PC-9 (cell line): ENCODE measurements around the gene SIAH2. TPM values are rescaled to one million over a fixed set of nuclear protein-coding genes. Genes with fewer than 3 reads are reported as not detected.

ENCODE experiments used
- BruUV-seq: library from RNA; stranded (reverse); fragments of 400-500 nt; replicated peaks from 2 replicates; lab custom pipeline; 2021; lab: Mats Ljungman, UMichigan
- CTCF ChIA-PET: fragments of 300-600 bp; sonication (Branson Sonifier 250); formaldehyde crosslinking; loops from one replicate; lab custom pipeline; 2022; ENCODE audit warnings: antibody characterized with exemption; lab: Charles Lee
- POLR2A ChIA-PET: fragments of 300-600 bp; sonication (Branson Sonifier 250); formaldehyde crosslinking; loops from one replicate; lab custom pipeline; 2022; ENCODE audit warnings: antibody characterized with exemption; ENCODE audit not compliant: unreplicated experiment; lab: Charles Lee
- DNase-seq, 2 experiments: peaks; one replicate each; pipeline versions ENCODE4 v3.0.0 to v3.0.0-alpha.2; 2015 to 2022; ENCODE audit warnings: mixed read lengths in 1 of 2
- H2AFZ ChIP-seq: fragments of 200-600 bp; sonication (generic); 2 replicates; pipeline ENCODE4 v1.8.1; 2017; ENCODE audit warnings: antibody characterized with exemption
- H3F3A ChIP-seq: fragments of 200-600 bp; sonication (generic); 2 replicates; pipeline ENCODE4 v1.8.1; 2017; ENCODE audit warnings: antibody characterized with exemption, mild to moderate bottlenecking, low read depth; ENCODE audit not compliant: insufficient read depth
- H3K27ac ChIP-seq: fragments of 200-600 bp; sonication (generic); 2 replicates; pipeline ENCODE4 v1.6.1; 2016; ENCODE audit warnings: mixed run types
- H3K27me3 ChIP-seq: fragments of 200-600 bp; sonication (generic); 2 replicates; pipeline ENCODE4 v1.6.1; 2016; ENCODE audit warnings: low read depth, mixed run types; ENCODE audit not compliant: insufficient read depth
- H3K36me3 ChIP-seq: fragments of 200-600 bp; sonication (generic); 2 replicates; pipeline ENCODE4 v1.6.1; 2016; ENCODE audit warnings: low read depth, mixed run types
- H3K4me1 ChIP-seq: fragments of 200-600 bp; sonication (generic); replicated peaks from 2 replicates; pipeline ENCODE4 v1.6.1; 2016; ENCODE audit warnings: mixed run types; ENCODE audit not compliant: insufficient read depth
- H3K4me2 ChIP-seq: fragments of 200-600 bp; sonication (generic); 2 replicates; pipeline ENCODE4 v1.6.1; 2017; ENCODE audit warnings: mixed run types
- H3K4me3 ChIP-seq: fragments of 200-600 bp; sonication (generic); 2 replicates; pipeline ENCODE4 v1.6.1; 2016; ENCODE audit warnings: mixed run types
- H3K79me2 ChIP-seq: fragments of 200-600 bp; sonication (generic); 2 replicates; pipeline ENCODE4 v1.6.1; 2017; ENCODE audit warnings: low read depth, mixed run types
- H3K9me2 ChIP-seq: fragments of 200-600 bp; sonication (generic); 2 replicates; pipeline ENCODE4 v1.8.1; 2017; ENCODE audit warnings: mild to moderate bottlenecking; ENCODE audit not compliant: insufficient read depth
- H3K9me3 ChIP-seq: fragments of 200-600 bp; sonication (generic); 2 replicates; pipeline ENCODE4 v1.8.1; 2016; ENCODE audit warnings: low read depth; ENCODE audit not compliant: insufficient read depth
- H4K20me1 ChIP-seq: fragments of 200-600 bp; sonication (generic); 2 replicates; pipeline ENCODE4 v1.8.1; 2017; ENCODE audit not compliant: insufficient read depth
- EZH2 ChIP-seq: fragments of 200-600 bp; sonication (generic); IDR thresholded peaks from 2 replicates; pipeline ENCODE4 v1.8.0; 2017; ENCODE audit warnings: antibody characterized with exemption, low read depth
- intact Hi-C: fragments of 100-400 bp; cut with micrococcal nuclease; formaldehyde crosslinking; loops from one replicate; pipeline ENCODE4 v1.10.0; 2022; ENCODE audit not compliant: unreplicated experiment
- total RNA-seq: library from RNA; stranded (reverse); gene quantifications from 2 replicates; pipeline ENCODE4 v1.2.3, GENCODE V29; 2021
- TF ChIP-seq, protein P1 (sequence below): fragments of 200-600 bp; sonication (generic); conservative IDR thresholded peaks from 2 replicates; pipeline ENCODE4 v1.6.1; 2017; ENCODE audit warnings: mixed run types, antibody characterized with exemption, mild to moderate bottlenecking, moderate library complexity

The SIAH2 gene
- total RNA-seq, 1 experiment from 2014 or later, result 20.3 TPM

DNA sequence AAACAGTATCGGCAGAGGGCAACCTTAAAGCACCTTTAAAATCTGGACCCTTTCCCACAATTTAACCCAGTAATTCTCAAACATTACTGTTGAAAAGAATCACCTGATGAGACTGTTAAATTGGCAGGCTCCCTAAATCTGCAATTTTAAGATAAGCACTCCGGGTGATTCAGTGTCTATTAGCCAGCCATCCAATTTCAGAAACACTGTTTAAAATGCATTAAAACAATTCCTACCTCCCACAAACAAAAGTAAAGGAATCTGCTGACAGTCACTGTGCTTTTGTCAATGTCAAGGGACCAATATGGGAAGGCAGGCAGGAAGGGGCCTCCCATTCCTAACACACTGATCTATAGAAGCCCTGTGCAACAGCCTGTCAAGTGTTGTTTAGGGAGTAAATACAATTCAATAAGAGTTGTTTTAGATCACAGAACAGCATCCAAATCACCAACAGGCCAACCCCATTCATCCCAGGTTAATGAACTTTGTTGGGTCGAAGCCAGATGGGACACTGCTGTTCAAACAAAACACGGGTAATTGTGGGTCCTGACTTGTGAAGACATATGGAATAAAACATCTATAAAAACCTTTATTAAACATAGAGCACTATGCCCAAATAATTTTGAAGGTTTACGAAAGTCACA is 21.4 kb downstream of the SIAH2 start:
- intact Hi-C loops, result no loop called here
- no peaks in the 10 kb centered on the region for H3K27me3 ChIP-seq
- no peak overlapping the region for H3K4me2 ChIP-seq
- no TSS peak for BruUV-seq
- peaks cover 12% of the 10 kb centered on the region; the same call in 1 of the 2 replicates for H4K20me1 ChIP-seq
- no peaks in the 10 kb centered on the region for H3K9me2 ChIP-seq
- peaks cover 37% of the 10 kb centered on the region for H3K79me2 ChIP-seq
- H3K36me3 ChIP-seq, result no peaks in the 10 kb centered on the region
- no peak for DNase-seq
- no peak overlapping the region for H3K27ac ChIP-seq
- ChIA-PET POLR2A (no interaction called here), CTCF (no interaction called here)
- peaks cover 39% of the 10 kb centered on the region for H3K4me1 ChIP-seq
- no peaks in the 10 kb centered on the region for H3K9me3 ChIP-seq
- no peak for TF ChIP-seq EZH2
- TF ChIP-seq, protein P1, sequence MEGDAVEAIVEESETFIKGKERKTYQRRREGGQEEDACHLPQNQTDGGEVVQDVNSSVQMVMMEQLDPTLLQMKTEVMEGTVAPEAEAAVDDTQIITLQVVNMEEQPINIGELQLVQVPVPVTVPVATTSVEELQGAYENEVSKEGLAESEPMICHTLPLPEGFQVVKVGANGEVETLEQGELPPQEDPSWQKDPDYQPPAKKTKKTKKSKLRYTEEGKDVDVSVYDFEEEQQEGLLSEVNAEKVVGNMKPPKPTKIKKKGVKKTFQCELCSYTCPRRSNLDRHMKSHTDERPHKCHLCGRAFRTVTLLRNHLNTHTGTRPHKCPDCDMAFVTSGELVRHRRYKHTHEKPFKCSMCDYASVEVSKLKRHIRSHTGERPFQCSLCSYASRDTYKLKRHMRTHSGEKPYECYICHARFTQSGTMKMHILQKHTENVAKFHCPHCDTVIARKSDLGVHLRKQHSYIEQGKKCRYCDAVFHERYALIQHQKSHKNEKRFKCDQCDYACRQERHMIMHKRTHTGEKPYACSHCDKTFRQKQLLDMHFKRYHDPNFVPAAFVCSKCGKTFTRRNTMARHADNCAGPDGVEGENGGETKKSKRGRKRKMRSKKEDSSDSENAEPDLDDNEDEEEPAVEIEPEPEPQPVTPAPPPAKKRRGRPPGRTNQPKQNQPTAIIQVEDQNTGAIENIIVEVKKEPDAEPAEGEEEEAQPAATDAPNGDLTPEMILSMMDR, result no peak
- peaks cover 19% of the 10 kb centered on the region for H3F3A ChIP-seq
- no peak overlapping the region for H2AFZ ChIP-seq
- H3K4me3 ChIP-seq, result no peak overlapping the region

GRCh38 chr3:150740733-150741496 is 22.1 kb downstream of the SIAH2 start:
- Histone ChIP-seq H3K9me3 (no peaks in the 10 kb centered on the region), H3K4me3 (no peak overlapping the region), H3K4me1 (peaks cover 46% of the 10 kb centered on the region), H3K9me2 (no peaks in the 10 kb centered on the region), H3K36me3 (no peaks in the 10 kb centered on the region), H4K20me1 (peaks cover 12% of the 10 kb centered on the region; the same call in 1 of the 2 replicates), H3K27ac (no peak overlapping the region), H3K4me2 (no peak overlapping the region), H3K27me3 (no peaks in the 10 kb centered on the region), H3F3A (peaks cover 19% of the 10 kb centered on the region), H3K79me2 (peaks cover 30% of the 10 kb centered on the region), H2AFZ (no peak overlapping the region)
- POLR2A ChIA-PET, result no interaction called here
- BruUV-seq, result no TSS peak
- no peak for DNase-seq
- CTCF ChIA-PET, result no interaction called here
- intact Hi-C loops, result no loop called here
- TF ChIP-seq EZH2, result no peak

DNA sequence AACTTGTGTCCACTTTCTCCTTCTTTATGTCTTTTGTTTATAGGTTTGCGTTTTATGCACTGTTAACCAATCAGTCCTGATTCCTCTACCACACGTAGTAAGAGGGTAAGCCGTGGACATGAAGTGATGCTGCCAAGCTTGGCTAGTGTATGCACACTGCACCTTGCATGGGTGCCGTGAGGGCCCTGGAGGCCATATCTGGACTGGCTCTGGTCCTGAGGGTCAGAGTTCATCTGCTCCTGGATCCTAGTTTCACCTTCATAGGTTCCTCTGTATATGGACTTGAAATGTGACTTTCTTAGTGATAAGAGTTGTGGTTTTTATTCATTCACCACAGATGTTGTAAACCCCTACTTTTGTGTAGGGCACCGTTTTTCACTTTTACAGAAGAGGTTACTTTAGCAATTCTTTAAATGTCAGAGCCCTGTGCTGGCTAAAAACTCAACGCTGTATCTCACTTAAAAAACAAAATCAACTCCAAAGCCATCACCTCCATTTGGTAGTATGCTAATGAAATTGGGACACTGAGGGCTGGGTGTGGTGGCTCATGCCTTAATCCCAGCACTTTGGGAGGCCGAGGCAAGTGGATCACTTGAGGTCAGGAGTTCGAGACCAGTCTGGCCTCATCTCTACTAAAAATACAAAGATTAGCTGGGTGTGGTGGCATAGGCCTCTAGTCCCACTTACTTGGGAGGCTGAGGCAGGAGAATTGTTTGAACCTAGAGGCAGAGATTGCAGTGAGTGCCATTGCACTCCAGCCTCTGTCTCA is 22.9 kb downstream of the SIAH2 start:
- H4K20me1 ChIP-seq, result peaks cover 12% of the 10 kb centered on the region; the same call in 1 of the 2 replicates
- no peaks in the 10 kb centered on the region for H3K9me2 ChIP-seq
- no peak for DNase-seq
- POLR2A ChIA-PET, result no interaction called here
- no peaks in the 10 kb centered on the region for H3K9me3 ChIP-seq
- intact Hi-C loops, result no loop called here
- no peaks in the 10 kb centered on the region for H3K36me3 ChIP-seq
- BruUV-seq, result no TSS peak
- no peaks in the 10 kb centered on the region for H3K27me3 ChIP-seq
- H3K4me1 ChIP-seq, result peaks cover 48% of the 10 kb centered on the region
- no peak overlapping the region for H3K4me2 ChIP-seq
- TF ChIP-seq EZH2, result no peak
- TF ChIP-seq, protein P1, result no peak
- H3F3A ChIP-seq, result peaks cover 19% of the 10 kb centered on the region
- H3K79me2 ChIP-seq, result peaks cover 23% of the 10 kb centered on the region
- CTCF ChIA-PET, result no interaction called here
- H3K4me3 ChIP-seq, result no peak overlapping the region
- H2AFZ ChIP-seq, result no peak overlapping the region
- H3K27ac ChIP-seq, result no peak overlapping the region
